ENCODE measurements around the gene FAM163B.

FAM163B gene

GRCh38 chr9:133595910-133596309 lies 13.3 kb downstream of the FAM163B start:
- Histone ChIP-seq H3K9ac (ENCODE audit: insufficient read length) (no peak overlapping the region), H3K27ac (no peak overlapping the region), H3K4me3 (no peak overlapping the region), H3K36me3 (ENCODE audit: insufficient read depth, low read length) (no peaks in the 10 kb centered on the region), H3K9me3 (ENCODE audit: low read depth, low read length) (0 out of 2 replicates have a peak, but pooled peaks cover 5% of the 10 kb centered on the region)
- TF ChIP-seq FOXP2 (optimal IDR thresholded peaks at IDR 0.05; ENCODE audit: control extremely low read depth, extremely low read length, insufficient read depth) (no peak), POLR2AphosphoS5 (IDR thresholded peaks at IDR 0.05; ENCODE audit: borderline replicate concordance, low read depth, low read length) (no peak), EZH2 (IDR thresholded peaks at IDR 0.05) (no peak)
- no peak for DNase-seq (ENCODE audit: low read depth, low spot score)

- DNase-seq (ENCODE audit: low read depth, low spot score) = no peak
- TF ChIP-seq EZH2 (IDR thresholded peaks at IDR 0.05) = no peak
- TF ChIP-seq FOXP2 (optimal IDR thresholded peaks at IDR 0.05; ENCODE audit: control extremely low read depth, extremely low read length, insufficient read depth) = no peak
- no peak for TF ChIP-seq POLR2AphosphoS5 (IDR thresholded peaks at IDR 0.05; ENCODE audit: borderline replicate concordance, low read depth, low read length)
- 0 out of 2 replicates have a peak, but pooled peaks cover 5% of the 10 kb centered on the region for H3K9me3 ChIP-seq (ENCODE audit: low read depth, low read length)
- H3K27ac ChIP-seq = no peak overlapping the region
- H3K4me3 ChIP-seq = no peak overlapping the region
- H3K36me3 ChIP-seq (ENCODE audit: insufficient read depth, low read length) = no peaks in the 10 kb centered on the region
- no peak overlapping the region for H3K9ac ChIP-seq (ENCODE audit: insufficient read length)
These were observed 14.9 kb downstream of the FAM163B start for GRCh38 chr9:133594310-133594709.

- Histone ChIP-seq H3K9ac (ENCODE audit: insufficient read length) (no peak overlapping the region), H3K4me3 (no peak overlapping the region)
- no peak for TF ChIP-seq FOXP2 (optimal IDR thresholded peaks at IDR 0.05; ENCODE audit: control extremely low read depth, extremely low read length, insufficient read depth)
- no peak for TF ChIP-seq EZH2 (IDR thresholded peaks at IDR 0.05)
- no peak for TF ChIP-seq POLR2AphosphoS5 (IDR thresholded peaks at IDR 0.05; ENCODE audit: borderline replicate concordance, low read depth, low read length)
These were observed 15.5 kb downstream of the FAM163B start for GRCh38 chr9:133593587-133594253.

GRCh38 chr9:133592731-133593409 lies 16.3 kb downstream of the FAM163B start:
- DNase-seq (ENCODE audit: low read depth, low spot score) = no peak
- no peak overlapping the region for H3K27ac ChIP-seq
- no peak overlapping the region for H3K9ac ChIP-seq (ENCODE audit: insufficient read length)
- 0 out of 2 replicates have a peak, but pooled peaks cover 6% of the 10 kb centered on the region for H3K9me3 ChIP-seq (ENCODE audit: low read depth, low read length)
- no peak overlapping the region for H3K4me3 ChIP-seq
- TF ChIP-seq FOXP2 (optimal IDR thresholded peaks at IDR 0.05; ENCODE audit: control extremely low read depth, extremely low read length, insufficient read depth) (no peak), EZH2 (IDR thresholded peaks at IDR 0.05) (no peak), POLR2AphosphoS5 (IDR thresholded peaks at IDR 0.05; ENCODE audit: borderline replicate concordance, low read depth, low read length) (no peak)
- no peaks in the 10 kb centered on the region for H3K36me3 ChIP-seq (ENCODE audit: insufficient read depth, low read length)

More at GRCh38 chr9:133593587-133594253, 15.5 kb downstream of the FAM163B start:
- DNase-seq (ENCODE audit: low read depth, low spot score) = no peak
- Histone ChIP-seq H3K9me3 (ENCODE audit: low read depth, low read length) (0 out of 2 replicates have a peak, but pooled peaks cover 6% of the 10 kb centered on the region), H3K27ac (no peak overlapping the region), H3K36me3 (ENCODE audit: insufficient read depth, low read length) (no peaks in the 10 kb centered on the region)

GRCh38 chr9:133591985-133592384 lies 17.2 kb downstream of the FAM163B start:
- H3K9me3 ChIP-seq (ENCODE audit: low read depth, low read length) = 0 out of 2 replicates have a peak, but pooled peaks cover 5% of the 10 kb centered on the region
- TF ChIP-seq FOXP2 (optimal IDR thresholded peaks at IDR 0.05; ENCODE audit: control extremely low read depth, extremely low read length, insufficient read depth) (no peak), EZH2 (IDR thresholded peaks at IDR 0.05) (no peak), POLR2AphosphoS5 (IDR thresholded peaks at IDR 0.05; ENCODE audit: borderline replicate concordance, low read depth, low read length) (no peak)

GRCh38 chr9:133591116-133591910 lies 17.9 kb downstream of the FAM163B start:
- H3K9me3 ChIP-seq (ENCODE audit: low read depth, low read length) = 0 out of 2 replicates have a peak, but pooled peaks cover 5% of the 10 kb centered on the region
- TF ChIP-seq EZH2 (IDR thresholded peaks at IDR 0.05) = no peak
- no peak for TF ChIP-seq POLR2AphosphoS5 (IDR thresholded peaks at IDR 0.05; ENCODE audit: borderline replicate concordance, low read depth, low read length)
- TF ChIP-seq FOXP2 (optimal IDR thresholded peaks at IDR 0.05; ENCODE audit: control extremely low read depth, extremely low read length, insufficient read depth) = no peak
- no peak overlapping the region for H3K27ac ChIP-seq
- no peak for DNase-seq (ENCODE audit: low read depth, low spot score)
- H3K36me3 ChIP-seq (ENCODE audit: insufficient read depth, low read length) = no peaks in the 10 kb centered on the region
- no peak overlapping the region for H3K9ac ChIP-seq (ENCODE audit: insufficient read length)
- H3K4me3 ChIP-seq = no peak overlapping the region

More at GRCh38 chr9:133591985-133592384, 17.2 kb downstream of the FAM163B start:
- H3K9ac ChIP-seq (ENCODE audit: insufficient read length) = no peak overlapping the region
- H3K4me3 ChIP-seq = no peak overlapping the region
- H3K27ac ChIP-seq = no peak overlapping the region
- DNase-seq (ENCODE audit: low read depth, low spot score) = no peak
- no peaks in the 10 kb centered on the region for H3K36me3 ChIP-seq (ENCODE audit: insufficient read depth, low read length)

GRCh38 chr9:133590231-133590855 lies 18.8 kb downstream of the FAM163B start:
- 0 out of 2 replicates have a peak, but pooled peaks cover 5% of the 10 kb centered on the region for H3K9me3 ChIP-seq (ENCODE audit: low read depth, low read length)
- DNase-seq (ENCODE audit: low read depth, low spot score) = no peak
- no peak overlapping the region for H3K4me3 ChIP-seq
- no peak overlapping the region for H3K27ac ChIP-seq
- no peak overlapping the region for H3K9ac ChIP-seq (ENCODE audit: insufficient read length)
- TF ChIP-seq EZH2 (IDR thresholded peaks at IDR 0.05) = no peak
- no peak for TF ChIP-seq POLR2AphosphoS5 (IDR thresholded peaks at IDR 0.05; ENCODE audit: borderline replicate concordance, low read depth, low read length)
- no peak for TF ChIP-seq FOXP2 (optimal IDR thresholded peaks at IDR 0.05; ENCODE audit: control extremely low read depth, extremely low read length, insufficient read depth)
- H3K36me3 ChIP-seq (ENCODE audit: insufficient read depth, low read length) = no peaks in the 10 kb centered on the region

Data from SK-N-MC (cell line).